NK-92 (cell line): ENCODE data around the gene OR6V1.

ENCODE experiments used
- DNase-seq: peaks from one replicate; lab custom pipeline; 2025; ENCODE audit not compliant: unreplicated experiment; lab: John Stamatoyannopoulos, UW

Gene OR6V1, protein sequence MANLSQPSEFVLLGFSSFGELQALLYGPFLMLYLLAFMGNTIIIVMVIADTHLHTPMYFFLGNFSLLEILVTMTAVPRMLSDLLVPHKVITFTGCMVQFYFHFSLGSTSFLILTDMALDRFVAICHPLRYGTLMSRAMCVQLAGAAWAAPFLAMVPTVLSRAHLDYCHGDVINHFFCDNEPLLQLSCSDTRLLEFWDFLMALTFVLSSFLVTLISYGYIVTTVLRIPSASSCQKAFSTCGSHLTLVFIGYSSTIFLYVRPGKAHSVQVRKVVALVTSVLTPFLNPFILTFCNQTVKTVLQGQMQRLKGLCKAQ

DNA sequence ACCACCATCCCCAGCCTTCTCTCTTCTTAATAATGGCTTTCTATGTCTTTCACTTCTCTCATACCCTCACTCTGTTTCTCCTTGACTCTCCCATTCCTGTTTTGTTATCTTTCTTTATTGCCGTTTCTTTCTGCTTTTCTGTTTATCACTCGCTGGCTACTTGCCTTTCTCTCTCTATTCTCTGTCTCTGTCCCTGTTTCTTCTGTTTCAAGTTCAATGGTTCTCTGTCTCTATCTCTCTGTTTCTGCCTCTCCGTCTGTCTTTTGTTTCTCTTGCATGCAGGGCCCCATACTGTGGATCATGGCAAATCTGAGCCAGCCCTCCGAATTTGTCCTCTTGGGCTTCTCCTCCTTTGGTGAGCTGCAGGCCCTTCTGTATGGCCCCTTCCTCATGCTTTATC lies at the start of gene OR6V1:
TSS of gene OR6V1 (plus strand) at position 301 of the 400 bp plus-strand sequence. CDS start at position 301, 0 bp downstream.
- DNase-seq: no peak

DNA sequence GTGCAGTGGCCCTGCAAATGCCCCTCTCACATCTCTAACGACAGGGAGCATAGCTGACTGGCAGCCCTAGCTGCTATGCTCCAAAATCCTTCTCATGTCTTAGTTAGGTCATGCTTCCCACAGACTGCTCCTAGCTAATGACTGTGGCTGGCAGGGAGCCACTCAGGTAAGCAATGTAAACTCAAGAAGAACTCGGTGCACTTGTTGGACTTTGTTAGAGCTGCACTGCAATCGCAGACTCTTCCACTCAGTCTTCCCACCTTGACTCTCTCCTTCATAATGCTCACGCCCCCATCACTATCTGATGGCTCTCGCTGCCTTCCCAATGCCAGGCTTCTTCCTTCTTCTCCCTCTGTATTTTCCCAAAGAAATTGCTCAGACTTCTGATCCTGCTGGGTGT lies 49.2 kb upstream of the OR6V1 start:
- no peak for DNase-seq

- no peak for DNase-seq
Measured at GRCh38 chr7:143003393-143004051, 48.6 kb upstream of the OR6V1 start.

GRCh38 chr7:143005632-143006260 lies 46.4 kb upstream of the OR6V1 start:
- DNase-seq: no peak

- DNase-seq: no peak
Measured at GRCh38 chr7:143008007-143008901, 43.9 kb upstream of the OR6V1 start.

DNA sequence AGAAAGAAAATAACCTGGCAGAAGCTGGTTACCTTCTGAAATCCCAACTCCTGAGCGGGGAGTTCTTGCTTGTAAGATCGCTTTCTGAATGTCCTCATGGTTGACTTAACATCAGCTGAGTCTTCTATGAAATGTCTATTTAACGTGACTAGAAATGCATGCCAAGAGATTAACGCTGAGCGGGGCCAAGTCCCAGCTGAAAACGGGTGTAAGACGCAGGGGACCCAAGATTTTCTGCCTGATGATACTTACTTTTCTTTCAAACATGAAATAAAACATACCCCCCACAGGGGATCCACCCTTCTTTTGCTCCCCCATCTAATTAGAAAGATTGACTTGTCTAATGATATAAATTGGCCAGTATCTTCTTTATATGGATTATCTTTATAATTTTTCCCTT lies 40.1 kb upstream of the OR6V1 start:
- no peak for DNase-seq

- no peak for DNase-seq
Measured at GRCh38 chr7:143012409-143012808, 39.7 kb upstream of the OR6V1 start.

DNA sequence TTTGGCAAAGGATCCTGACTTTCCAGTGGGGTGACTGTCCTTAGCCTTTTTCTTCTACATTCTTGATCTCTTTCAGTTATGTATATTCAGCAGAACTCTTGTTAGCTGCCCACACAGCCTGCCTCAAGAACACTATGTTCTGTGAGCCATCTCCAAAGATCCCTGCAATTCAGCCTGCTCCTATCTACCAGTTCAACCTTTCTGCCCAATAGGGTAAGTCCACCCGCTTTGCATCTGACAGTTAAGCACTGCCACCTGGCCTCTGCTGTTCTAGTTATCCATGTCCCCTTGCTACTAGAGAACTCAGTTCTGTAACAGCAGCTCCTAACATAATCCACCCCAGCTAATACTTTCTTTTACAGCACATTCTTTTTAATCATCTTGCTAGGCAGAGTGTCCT lies 38.7 kb upstream of the OR6V1 start:
- DNase-seq: no peak

- no peak for DNase-seq
Measured at GRCh38 chr7:143013893-143014292, 38.2 kb upstream of the OR6V1 start.

DNA sequence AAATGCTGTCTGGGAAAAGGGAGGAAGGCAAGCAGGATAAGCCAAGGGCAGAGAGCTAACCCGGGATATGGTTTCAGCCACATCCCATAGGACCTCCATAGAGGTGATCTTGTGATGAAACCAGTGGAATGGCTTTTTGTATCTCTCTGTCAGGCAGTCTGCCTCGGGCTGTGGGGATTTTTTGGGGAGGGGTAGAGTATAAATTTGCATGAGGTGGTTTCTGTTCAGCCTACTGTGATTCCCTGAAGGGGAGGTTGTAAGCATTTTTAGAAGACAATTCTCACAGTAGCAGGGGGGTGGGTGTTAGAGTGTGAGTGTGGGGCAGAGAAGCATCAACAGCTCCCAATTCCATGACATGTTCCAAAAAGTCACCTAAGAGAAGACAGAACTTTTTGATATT lies 37.1 kb upstream of the OR6V1 start:
- DNase-seq: no peak

- DNase-seq: no peak
Measured at GRCh38 chr7:143015926-143016490, 36.1 kb upstream of the OR6V1 start.

GRCh38 chr7:143016996-143017395 lies 35.1 kb upstream of the OR6V1 start:
- no peak for DNase-seq

GRCh38 chr7:143018931-143019330 lies 33.2 kb upstream of the OR6V1 start:
- no peak for DNase-seq

GRCh38 chr7:143023047-143023446 lies 29.1 kb upstream of the OR6V1 start:
- no peak for DNase-seq

DNA sequence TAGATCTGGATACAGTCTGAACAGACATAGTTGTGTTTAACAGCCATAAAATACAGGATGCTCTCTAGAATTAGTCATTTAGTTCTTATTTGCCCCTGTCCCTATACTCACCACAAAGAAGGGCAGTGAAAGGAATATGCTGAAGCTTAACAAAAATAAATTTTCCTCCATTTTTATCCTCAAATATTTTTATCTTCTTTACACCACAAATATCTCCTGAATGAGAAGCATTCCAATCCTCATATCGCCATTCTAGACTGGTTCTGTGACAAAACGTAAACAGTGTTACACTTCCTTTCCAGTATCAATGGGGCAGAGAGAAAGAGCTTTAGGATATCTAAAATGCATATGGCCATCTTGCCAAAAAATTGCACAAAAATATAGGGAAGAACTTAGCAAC lies 26.8 kb upstream of the OR6V1 start:
- DNase-seq: no peak

DNA sequence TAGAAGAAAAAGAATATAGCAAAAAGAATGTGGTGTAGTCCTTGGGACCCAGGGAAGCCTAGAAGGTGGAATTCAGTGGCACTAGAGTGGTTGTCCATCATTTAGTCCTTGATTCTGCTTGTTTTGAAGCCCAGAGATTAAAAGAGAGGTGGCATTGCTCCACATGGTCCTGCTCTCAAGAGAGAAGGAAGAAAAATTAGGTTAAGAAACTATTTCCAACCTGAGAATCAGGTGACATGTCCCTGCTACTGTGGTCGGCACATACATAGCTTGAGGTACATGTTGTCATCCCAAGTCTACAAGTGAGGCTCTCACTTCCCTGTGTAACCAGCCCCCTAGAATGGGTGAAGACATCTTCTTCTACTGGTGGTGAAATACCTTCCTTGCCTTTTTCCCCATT lies 25.1 kb upstream of the OR6V1 start, which contains the start of gene OR9A2:
TSS of gene OR9A2 (minus strand) at position 101 of the 400 bp plus-strand sequence. CDS start at position 101, 0 bp downstream.
- no peak for DNase-seq

GRCh38 chr7:143027683-143028082 lies 24.5 kb upstream of the OR6V1 start:
- no peak for DNase-seq

DNA sequence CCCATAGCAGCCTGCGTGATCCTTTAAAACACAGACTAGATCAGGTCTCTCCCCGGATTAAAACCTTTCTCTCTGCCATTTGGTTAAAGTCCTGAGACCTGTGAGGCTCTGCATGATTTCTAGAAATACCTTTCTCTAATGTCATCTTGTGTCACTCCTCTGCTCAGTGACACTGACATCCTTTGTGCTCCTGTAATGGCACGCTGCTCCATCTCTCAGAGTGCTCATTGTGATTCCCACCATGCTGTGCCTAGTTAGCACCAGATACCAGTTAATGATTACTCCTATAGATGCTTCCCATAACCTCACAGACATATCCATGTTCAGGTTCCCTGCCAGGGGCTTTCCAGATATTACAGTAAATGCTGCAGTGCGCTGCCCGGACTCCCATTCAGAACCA lies 13.5 kb upstream of the OR6V1 start:
- DNase-seq: no peak

GRCh38 chr7:143040209-143040715 lies 11.9 kb upstream of the OR6V1 start:
- DNase-seq: no peak

DNA sequence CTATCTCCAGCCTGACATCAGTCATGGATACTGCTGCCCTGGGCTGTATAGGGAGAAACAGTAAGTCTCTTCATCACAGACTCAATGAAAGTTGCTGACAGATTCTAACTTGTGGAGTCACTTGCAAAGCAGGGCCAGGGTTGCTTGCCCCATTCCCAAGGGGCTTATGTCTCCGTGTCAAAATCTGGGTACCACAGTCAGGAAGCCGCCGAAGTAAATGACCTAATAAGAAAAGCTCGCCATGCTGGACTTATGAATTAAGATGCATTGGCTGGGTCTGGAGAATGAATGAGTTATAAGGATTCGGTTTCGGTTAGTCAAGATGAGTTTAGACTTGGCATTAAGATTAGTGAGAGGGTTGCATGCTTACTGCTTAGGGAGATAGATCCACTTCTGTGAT lies 10.8 kb upstream of the OR6V1 start:
- DNase-seq: no peak
